ENCODE data around the gene PRSS1.
"Not testable (repeated sequence)": the region's sequence is repeated elsewhere in the genome, so short reads cannot be mapped to it uniquely, and the experiment has no call there.

Gene PRSS1

GRCh38 chr7:142717453-142717852, 31.8 kb upstream of the PRSS1 start:
- no peak overlapping the region for H3K27ac ChIP-seq (ENCODE audit: low read depth, low read length, severe bottlenecking)
- no peaks in the 10 kb centered on the region for H3K36me3 ChIP-seq (ENCODE audit: control insufficient read depth, insufficient read depth, low read length)
- H3K9me3 ChIP-seq (ENCODE audit: control insufficient read depth, low read length) = no peaks in the 10 kb centered on the region
- no peak overlapping the region for H3K4me3 ChIP-seq (ENCODE audit: extremely low read depth, insufficient read depth, low read length, poor library complexity, severe bottlenecking)
- no peaks in the 10 kb centered on the region for H3K4me1 ChIP-seq (ENCODE audit: control insufficient read depth, insufficient read depth, low read length, poor library complexity, severe bottlenecking)
- WGBS, 2 experiments (ENCODE audit: insufficient coverage in 2 of 2) = 83 to 100% methylated on average over 1 of the region's 6 CpGs

- WGBS, 2 experiments (ENCODE audit: insufficient coverage in 2 of 2) = 100% methylated on average over 1 of the region's 1 CpG; no CpG with 5 or more reads in 1 of the 2 experiments
- no peaks in the 10 kb centered on the region for H3K36me3 ChIP-seq (ENCODE audit: control insufficient read depth, insufficient read depth, low read length)
- no peak overlapping the region for H3K4me3 ChIP-seq (ENCODE audit: extremely low read depth, insufficient read depth, low read length, poor library complexity, severe bottlenecking)
- H3K9me3 ChIP-seq (ENCODE audit: control insufficient read depth, low read length) = no peaks in the 10 kb centered on the region
- H3K4me1 ChIP-seq (ENCODE audit: control insufficient read depth, insufficient read depth, low read length, poor library complexity, severe bottlenecking) = no peaks in the 10 kb centered on the region
- no peak overlapping the region for H3K27ac ChIP-seq (ENCODE audit: low read depth, low read length, severe bottlenecking)
Measured at GRCh38 chr7:142718313-142718712, 31.0 kb upstream of the PRSS1 start.

- H3K4me1 ChIP-seq (ENCODE audit: control insufficient read depth, insufficient read depth, low read length, poor library complexity, severe bottlenecking) = no peaks in the 10 kb centered on the region
- H3K9me3 ChIP-seq (ENCODE audit: control insufficient read depth, low read length) = no peaks in the 10 kb centered on the region
- H3K27ac ChIP-seq (ENCODE audit: low read depth, low read length, severe bottlenecking) = no peak overlapping the region
- no peak overlapping the region for H3K4me3 ChIP-seq (ENCODE audit: extremely low read depth, insufficient read depth, low read length, poor library complexity, severe bottlenecking)
- H3K36me3 ChIP-seq (ENCODE audit: control insufficient read depth, insufficient read depth, low read length) = no peaks in the 10 kb centered on the region
- WGBS, 2 experiments (ENCODE audit: insufficient coverage in 2 of 2) = 90 to 94% methylated on average over 4 to 6 of the region's 8 CpGs
Measured at GRCh38 chr7:142720172-142720773, 29.0 kb upstream of the PRSS1 start.

GRCh38 chr7:142720986-142721385, 28.3 kb upstream of the PRSS1 start:
- 93% methylated on average over 9 to 10 of the region's 10 CpGs for WGBS, 2 experiments (ENCODE audit: insufficient coverage in 2 of 2)
- H3K36me3 ChIP-seq (ENCODE audit: control insufficient read depth, insufficient read depth, low read length) = no peaks in the 10 kb centered on the region
- H3K4me1 ChIP-seq (ENCODE audit: control insufficient read depth, insufficient read depth, low read length, poor library complexity, severe bottlenecking) = no peaks in the 10 kb centered on the region
- no peak overlapping the region for H3K27ac ChIP-seq (ENCODE audit: low read depth, low read length, severe bottlenecking)
- no peaks in the 10 kb centered on the region for H3K9me3 ChIP-seq (ENCODE audit: control insufficient read depth, low read length)
- H3K4me3 ChIP-seq (ENCODE audit: extremely low read depth, insufficient read depth, low read length, poor library complexity, severe bottlenecking) = no peak overlapping the region

- 89 to 93% methylated on average over 11 to 12 of the region's 15 CpGs for WGBS, 2 experiments (ENCODE audit: insufficient coverage in 2 of 2)
- Histone ChIP-seq H3K27ac (ENCODE audit: low read depth, low read length, severe bottlenecking) (no peak overlapping the region), H3K4me1 (ENCODE audit: control insufficient read depth, insufficient read depth, low read length, poor library complexity, severe bottlenecking) (no peaks in the 10 kb centered on the region)
Measured at GRCh38 chr7:142722248-142722794, 27.0 kb upstream of the PRSS1 start.

GRCh38 chr7:142733271-142733670, 16.0 kb upstream of the PRSS1 start:
- no peaks in the 10 kb centered on the region for H3K36me3 ChIP-seq (ENCODE audit: control insufficient read depth, insufficient read depth, low read length)
- H3K9me3 ChIP-seq (ENCODE audit: control insufficient read depth, low read length) = no peaks in the 10 kb centered on the region
- no peak overlapping the region for H3K4me3 ChIP-seq (ENCODE audit: extremely low read depth, insufficient read depth, low read length, poor library complexity, severe bottlenecking)
- no peaks in the 10 kb centered on the region for H3K4me1 ChIP-seq (ENCODE audit: control insufficient read depth, insufficient read depth, low read length, poor library complexity, severe bottlenecking)
- H3K27ac ChIP-seq (ENCODE audit: low read depth, low read length, severe bottlenecking) = no peak overlapping the region
- 92 to 93% methylated on average over 4 to 8 of the region's 8 CpGs for WGBS, 2 experiments (ENCODE audit: insufficient coverage in 2 of 2)

More at GRCh38 chr7:142722248-142722794, 27.0 kb upstream of the PRSS1 start:
- H3K36me3 ChIP-seq (ENCODE audit: control insufficient read depth, insufficient read depth, low read length) = no peaks in the 10 kb centered on the region
- H3K4me3 ChIP-seq (ENCODE audit: extremely low read depth, insufficient read depth, low read length, poor library complexity, severe bottlenecking) = no peak overlapping the region
- no peaks in the 10 kb centered on the region for H3K9me3 ChIP-seq (ENCODE audit: control insufficient read depth, low read length)

GRCh38 chr7:142739923-142740492, 9.3 kb upstream of the PRSS1 start:
- no peak overlapping the region for H3K4me3 ChIP-seq (ENCODE audit: extremely low read depth, insufficient read depth, low read length, poor library complexity, severe bottlenecking)
- 69% methylated on average over 2 of the region's 2 CpGs; no CpG with 5 or more reads in 1 of the 2 experiments for WGBS, 2 experiments (ENCODE audit: insufficient coverage in 2 of 2)
- no peaks in the 10 kb centered on the region for H3K36me3 ChIP-seq (ENCODE audit: control insufficient read depth, insufficient read depth, low read length)
- no peaks in the 10 kb centered on the region for H3K4me1 ChIP-seq (ENCODE audit: control insufficient read depth, insufficient read depth, low read length, poor library complexity, severe bottlenecking)
- no peak overlapping the region for H3K27ac ChIP-seq (ENCODE audit: low read depth, low read length, severe bottlenecking)
- no peaks in the 10 kb centered on the region for H3K9me3 ChIP-seq (ENCODE audit: control insufficient read depth, low read length)

GRCh38 chr7:142740786-142741185, 8.5 kb upstream of the PRSS1 start:
- Histone ChIP-seq H3K4me1 (ENCODE audit: control insufficient read depth, insufficient read depth, low read length, poor library complexity, severe bottlenecking) (no peaks in the 10 kb centered on the region), H3K27ac (ENCODE audit: low read depth, low read length, severe bottlenecking) (no peak overlapping the region), H3K4me3 (ENCODE audit: extremely low read depth, insufficient read depth, low read length, poor library complexity, severe bottlenecking) (no peak overlapping the region), H3K36me3 (ENCODE audit: control insufficient read depth, insufficient read depth, low read length) (no peaks in the 10 kb centered on the region), H3K9me3 (ENCODE audit: control insufficient read depth, low read length) (no peaks in the 10 kb centered on the region)
- 58 to 94% methylated on average over 2 of the region's 5 CpGs for whole genome bisulfite sequencing, 2 experiments (ENCODE audit: insufficient coverage in 2 of 2)

- not testable (repeated sequence) for H3K27ac ChIP-seq (ENCODE audit: low read depth, low read length, severe bottlenecking); H3K36me3 ChIP-seq (ENCODE audit: control insufficient read depth, insufficient read depth, low read length); H3K9me3 ChIP-seq (ENCODE audit: control insufficient read depth, low read length); H3K4me1 ChIP-seq (ENCODE audit: control insufficient read depth, insufficient read depth, low read length, poor library complexity, severe bottlenecking); H3K4me3 ChIP-seq (ENCODE audit: extremely low read depth, insufficient read depth, low read length, poor library complexity, severe bottlenecking)
Measured at GRCh38 chr7:142741932-142742331, 7.3 kb upstream of the PRSS1 start.

GRCh38 chr7:142745091-142745635, 4.1 kb upstream of the PRSS1 start:
- Histone ChIP-seq H3K36me3 (ENCODE audit: control insufficient read depth, insufficient read depth, low read length) (no peaks in the 10 kb centered on the region), H3K27ac (ENCODE audit: low read depth, low read length, severe bottlenecking) (no peak overlapping the region), H3K4me1 (ENCODE audit: control insufficient read depth, insufficient read depth, low read length, poor library complexity, severe bottlenecking) (no peaks in the 10 kb centered on the region), H3K9me3 (ENCODE audit: control insufficient read depth, low read length) (no peaks in the 10 kb centered on the region), H3K4me3 (ENCODE audit: extremely low read depth, insufficient read depth, low read length, poor library complexity, severe bottlenecking) (no peak overlapping the region)
- 86 to 100% methylated on average over 1 of the region's 1 CpG for WGBS, 2 experiments (ENCODE audit: insufficient coverage in 2 of 2)

GRCh38 chr7:142745745-142746144, 3.5 kb upstream of the PRSS1 start:
- Histone ChIP-seq H3K4me3 (ENCODE audit: extremely low read depth, insufficient read depth, low read length, poor library complexity, severe bottlenecking) (no peak overlapping the region), H3K36me3 (ENCODE audit: control insufficient read depth, insufficient read depth, low read length) (no peaks in the 10 kb centered on the region), H3K9me3 (ENCODE audit: control insufficient read depth, low read length) (no peaks in the 10 kb centered on the region), H3K27ac (ENCODE audit: low read depth, low read length, severe bottlenecking) (no peak overlapping the region), H3K4me1 (ENCODE audit: control insufficient read depth, insufficient read depth, low read length, poor library complexity, severe bottlenecking) (no peaks in the 10 kb centered on the region)
- WGBS, 2 experiments (ENCODE audit: insufficient coverage in 2 of 2) = 80 to 100% methylated on average over 1 to 3 of the region's 4 CpGs
